NCI-H82 (cell line): Measurements from ENCODE around the gene GPRC5C.
"Not testable (repeated sequence)": the region's sequence is repeated elsewhere in the genome, so short reads cannot be mapped to it uniquely, and the experiment has no call there.

Source experiments
- DNase-seq: peaks from one replicate; lab custom pipeline; 2025; lab: John Stamatoyannopoulos, UW

GPRC5C gene

GRCh38 chr17:74474043-74474792, 42.3 kb downstream of the GPRC5C start:
- no peak for DNase-seq

GRCh38 chr17:74475189-74475588, 43.3 kb downstream of the GPRC5C start:
- DNase-seq = no peak

- no peak for DNase-seq
Measured at GRCh38 chr17:74477411-74477810, 45.5 kb downstream of the GPRC5C start.

- no peak for DNase-seq
Measured at GRCh38 chr17:74478420-74479100, 46.7 kb downstream of the GPRC5C start.

- no peak for DNase-seq
Measured at GRCh38 chr17:74480290-74480689, 48.4 kb downstream of the GPRC5C start.

GRCh38 chr17:74481621-74482020, 49.7 kb downstream of the GPRC5C start:
- DNase-seq = no peak

- no peak for DNase-seq
Measured at GRCh38 chr17:74484066-74484465, 52.2 kb downstream of the GPRC5C start.

GRCh38 chr17:74485022-74485743, 53.3 kb downstream of the GPRC5C start:
- no peak for DNase-seq

- no peak for DNase-seq
Measured at GRCh38 chr17:74485841-74486240, 54.0 kb downstream of the GPRC5C start.

- DNase-seq = not testable (repeated sequence)
Measured at GRCh38 chr17:74488276-74488675, 56.4 kb downstream of the GPRC5C start.

- no peak for DNase-seq
Measured at GRCh38 chr17:74490716-74491115, 58.8 kb downstream of the GPRC5C start.

- no peak for DNase-seq
Measured at GRCh38 chr17:74491626-74492025, 59.7 kb downstream of the GPRC5C start.

GRCh38 chr17:74493331-74493833, 61.5 kb downstream of the GPRC5C start:
- DNase-seq = peak; percentile 84
